B cell (primary cell): ENCODE results near the gene ZCCHC3. TPM values are rescaled to one million over a fixed set of nuclear protein-coding genes. Genes with fewer than 3 reads are reported as not detected.

ENCODE experiments used
- ATAC-seq: fragments of 200-7000 bp; cut with Tn5 transposase; one replicate; pipeline ENCODE4 v1.10.0; 2021; ENCODE audit warnings: low read depth, mild to moderate bottlenecking, moderate number of reproducible peaks, moderate library complexity
- CTCF ChIA-PET: fragments of 350-600 bp; sonication (Branson Sonifier 250); formaldehyde crosslinking; loops from one replicate; lab custom pipeline; 2021; ENCODE audit warnings: antibody characterized with exemption, inconsistent platforms; lab: Charles Lee
- POLR2A ChIA-PET: fragments of 350-600 bp; sonication (Branson Sonifier 250); formaldehyde crosslinking; loops from one replicate; lab custom pipeline; 2021; ENCODE audit warnings: antibody characterized with exemption; lab: Charles Lee
- DNase-seq: peaks from one replicate; pipeline ENCODE4 v3.0.0; 2013
- H2AFZ ChIP-seq: 2 replicates; pipeline ENCODE4 v1.6.1; 2012; ENCODE audit warnings: mild to moderate bottlenecking, low read depth, low read length; ENCODE audit not compliant: insufficient read depth, poor library complexity, severe bottlenecking
- H3K27ac ChIP-seq, 2 donors: 1 replicate in 1 of 2; 2 replicates in 1 of 2; pipeline ENCODE4 v1.5.1; 2012 to 2013; ENCODE audit warnings: low read length in 2 of 2, mild to moderate bottlenecking in 2 of 2, moderate library complexity in 1 of 2
- H3K27me3 ChIP-seq, 4 experiments: fragments of 200-600 bp in 1 of 4; sonication (generic) in 1 of 4; replicated peaks in 1 of 4; 1 replicate in 2 of 4; 2 replicates in 2 of 4; pipeline versions ENCODE4 v1.6.1 to v1.7.0; 2013 to 2016; ENCODE audit warnings: low read length in 3 of 4, mild to moderate bottlenecking in 2 of 4, mixed read lengths in 1 of 4, moderate library complexity in 1 of 4; ENCODE audit not compliant: insufficient read depth in 4 of 4, control insufficient read depth in 3 of 4; ENCODE audit errors: control extremely low read depth in 1 of 4
- H3K36me3 ChIP-seq, 2 experiments: replicated peaks in 1 of 2; 1 replicate in 1 of 2; 2 replicates in 1 of 2; pipeline versions ENCODE4 v1.6.1 to v1.7.1; 2013; ENCODE audit warnings: low read length in 1 of 2; ENCODE audit not compliant: insufficient read depth in 2 of 2, control insufficient read depth in 1 of 2; ENCODE audit errors: control extremely low read depth in 1 of 2, extremely low read depth in 1 of 2
- H3K4me1 ChIP-seq, 2 donors: fragments of 200-600 bp in 1 of 2; sonication (generic) in 1 of 2; 1 replicate in 1 of 2; 2 replicates in 1 of 2; pipeline versions ENCODE4 v1.5.1 to v1.6.1; 2013 to 2017; ENCODE audit warnings: low read length in 2 of 2; ENCODE audit not compliant: control insufficient read depth in 2 of 2, insufficient read depth in 2 of 2
- H3K4me2 ChIP-seq: replicated peaks from 2 replicates; pipeline ENCODE3; 2012; ENCODE audit warnings: mild to moderate bottlenecking, low read depth, low read length; ENCODE audit not compliant: poor library complexity, severe bottlenecking
- H3K4me3 ChIP-seq, 5 experiments: fragments of 200-600 bp in 1 of 5; sonication (generic) in 1 of 5; 1 replicate in 3 of 5; 2 replicates in 2 of 5; pipeline versions ENCODE4 v1.5.1 to v1.7.0; 2011 to 2016; ENCODE audit warnings: low read length in 4 of 5, mild to moderate bottlenecking in 4 of 5, low read depth in 2 of 5, control low read depth in 1 of 5, moderate library complexity in 1 of 5; ENCODE audit not compliant: insufficient read depth in 1 of 5; ENCODE audit errors: control extremely low read depth in 1 of 5, extremely low read depth in 1 of 5
- H3K79me2 ChIP-seq: fragments of 200-600 bp; sonication (generic); one replicate; pipeline ENCODE4 v1.6.0; 2016; ENCODE audit warnings: low read length; ENCODE audit not compliant: control insufficient read depth, insufficient read depth
- H3K9ac ChIP-seq: fragments of 200-600 bp; sonication (generic); 2 replicates; pipeline ENCODE4 v1.6.1; 2017; ENCODE audit warnings: mild to moderate bottlenecking, low read length, moderate library complexity
- H3K9me3 ChIP-seq, 3 donors: one replicate each; pipeline versions ENCODE4 v1.6.1 to v1.7.1; 2013; ENCODE audit warnings: low read length in 2 of 3; ENCODE audit not compliant: control insufficient read depth in 2 of 3, insufficient read depth in 1 of 3; ENCODE audit errors: control extremely low read depth in 1 of 3
- H4K20me1 ChIP-seq: 2 replicates; pipeline ENCODE4 v1.6.0; 2012; ENCODE audit warnings: mild to moderate bottlenecking, low read length; ENCODE audit not compliant: insufficient read depth, control insufficient read depth, poor library complexity, severe bottlenecking
- H3K27ac Mint-ChIP-seq: one replicate; pipeline ENCODE4 v1.8.0; 2021; ENCODE audit warnings: mixed read lengths
- H3K27me3 Mint-ChIP-seq: one replicate; pipeline ENCODE4 v1.8.0; 2021; ENCODE audit warnings: mixed read lengths
- H3K4me1 Mint-ChIP-seq: one replicate; pipeline ENCODE4 v1.8.0; 2021; ENCODE audit warnings: mixed read lengths
- H3K4me3 Mint-ChIP-seq: one replicate; pipeline ENCODE4 v1.8.0; 2021; ENCODE audit warnings: mixed read lengths
- H3K9me3 Mint-ChIP-seq: one replicate; pipeline ENCODE4 v1.8.0; 2022; ENCODE audit warnings: mixed read lengths; ENCODE audit not compliant: insufficient read depth
- CTCF ChIP-seq: fragments of 200-600 bp; IDR thresholded peaks from one replicate; pipeline ENCODE4 v1.8.0; 2022; ENCODE audit warnings: antibody characterized with exemption, mild to moderate bottlenecking
- EZH2 ChIP-seq: IDR thresholded peaks from 2 replicates; pipeline ENCODE4 v1.6.1; 2012; ENCODE audit warnings: borderline replicate concordance, low read depth, mild to moderate bottlenecking, moderate library complexity, low read length; ENCODE audit not compliant: insufficient read depth, poor library complexity, severe bottlenecking
- WGBS: methylation state at CpG from one replicate; pipeline ENCODE4 v1.1.5; 2013; ENCODE audit warnings: missing lambda C conversion rate; ENCODE audit not compliant: insufficient coverage; 5-methylcytosine and 5-hydroxymethylcytosine counted together
- intact Hi-C: fragments of 100-400 bp; cut with micrococcal nuclease; formaldehyde crosslinking; loops from one replicate; pipeline ENCODE4 v1.10.0; 2022
- polyA plus RNA-seq: library from polyadenylated mRNA; depleted of rRNA; stranded (reverse); fragments of >200 nt; gene quantifications from 2 replicates; pipeline ENCODE4 v1.2.3, GENCODE V29; 2012
- total RNA-seq, 2 donors: library from RNA; stranded (reverse); fragments of 120-200 nt in 1 of 2; gene quantifications; 1 replicate in 1 of 2; 2 replicates in 1 of 2; pipeline versions ENCODE4 v1.2.3 to v1.2.4, GENCODE V29; 2013 to 2022

Gene ZCCHC3
- total and polyA plus RNA-seq, 2 donors (not counting 1 experiment from before 2014, with no cell fraction given): 12.8 to 35.7 TPM

- peak; percentile 42 for ATAC-seq
- Mint-ChIP-seq H3K9me3 (no peaks in the 10 kb centered on the region), H3K4me1 (peaks cover 31% of the 10 kb centered on the region), H3K4me3 (no peak overlapping the region), H3K27me3 (no peaks in the 10 kb centered on the region), H3K27ac (peak overlapping the region; percentile 12)
- Histone ChIP-seq H3K4me1 (peaks cover 22 to 35% of the 10 kb centered on the region in 2 donors), H3K27me3 (no peaks in the 10 kb centered on the region), H3K9ac (no peak overlapping the region), H3K36me3 (peaks cover 0 to 3% of the 10 kb centered on the region in 2 experiments), H2AFZ (no peak overlapping the region), H3K9me3 (peaks cover 0 to 4% (median 0%) of the 10 kb centered on the region in 3 donors), H3K4me3 (no peak overlapping the region), H3K4me2 (no peak overlapping the region), H4K20me1 (peaks cover 24% of the 10 kb centered on the region), H3K79me2 (no peaks in the 10 kb centered on the region), H3K27ac (no peak overlapping the region)
- 60% methylated on average over 15 of the region's 16 CpGs for WGBS
- CTCF ChIA-PET: interaction anchor here (0.6 to 6.3 kb wide), 27 partner anchors 9 to 139 kb away, joined by 3 to 89 read pairs (median 5); partner anchors contain the start of genes DEFB132, NRSN2 and ZCCHC3
- DNase-seq: peak; percentile 81
- POLR2A ChIA-PET: no interaction called here
- intact Hi-C loops: loop anchor here (1.0 to 2.0 kb wide), 6 partner anchors 17 to 121 kb away; partner anchors contain the start of genes C20orf96, NRSN2 and ZCCHC3
- TF ChIP-seq EZH2: no peak
- peak; percentile 91 for TF ChIP-seq CTCF
These were observed 33.1 kb downstream of the ZCCHC3 start for GRCh38 chr20:330233-331149.

- H3K9me3 ChIP-seq: no peaks in the 10 kb centered on the region
- Mint-ChIP-seq H3K4me1 (peaks cover 17% of the 10 kb centered on the region), H3K4me3 (no peak overlapping the region), H3K27ac (no peak overlapping the region), H3K27me3 (no peaks in the 10 kb centered on the region), H3K9me3 (no peaks in the 10 kb centered on the region)
- peaks cover 2% of the 10 kb centered on the region for H4K20me1 ChIP-seq
- 98% methylated on average over 5 of the region's 8 CpGs for WGBS
- H3K4me2 ChIP-seq: no peak overlapping the region
- no peak overlapping the region for H3K27ac ChIP-seq
- ATAC-seq (no peak), DNase-seq (no peak)
- H2AFZ ChIP-seq: no peak overlapping the region
- peaks cover 9 to 12% of the 10 kb centered on the region in 2 donors for H3K4me1 ChIP-seq
- H3K4me3 ChIP-seq: no peak overlapping the region
- intact Hi-C loops: no loop called here
- H3K79me2 ChIP-seq: no peaks in the 10 kb centered on the region
- no peak overlapping the region for H3K9ac ChIP-seq
- H3K27me3 ChIP-seq: no peaks in the 10 kb centered on the region
- ChIA-PET POLR2A (no interaction called here), CTCF (interaction anchor here (1.2 to 6.3 kb wide), 3 partner anchors 10 to 68 kb away, joined by 3 to 47 read pairs (median 5); partner anchors contain the start of gene NRSN2)
- TF ChIP-seq EZH2: no peak
- no peak for TF ChIP-seq CTCF
- H3K36me3 ChIP-seq: no peaks in the 10 kb centered on the region
These were observed 37.2 kb downstream of the ZCCHC3 start for GRCh38 chr20:334578-334977.
